HG02571 (cell line): ENCODE measurements around the gene USH1C.

ENCODE experiments used
- ATAC-seq: cut with Tn5 transposase; IDR thresholded peaks from one replicate; pipeline ENCODE4 v1.9.1; 2021; ENCODE audit warnings: mild to moderate bottlenecking, moderate library complexity; ENCODE audit not compliant: unreplicated experiment

USH1C gene

GRCh38 chr11:17510507-17511206 lies 33.6 kb downstream of the USH1C start:
- no peak for ATAC-seq

GRCh38 chr11:17508791-17509190 lies 35.4 kb downstream of the USH1C start:
- no peak for ATAC-seq

GRCh38 chr11:17508306-17508705 lies 35.9 kb downstream of the USH1C start:
- ATAC-seq = no peak

GRCh38 chr11:17507773-17508172 lies 36.4 kb downstream of the USH1C start:
- ATAC-seq = no peak

GRCh38 chr11:17506942-17507341 lies 37.3 kb downstream of the USH1C start:
- ATAC-seq = peak; percentile 68

- ATAC-seq = no peak
These were observed 37.9 kb downstream of the USH1C start for GRCh38 chr11:17506314-17506713.

- no peak for ATAC-seq
These were observed 39.1 kb downstream of the USH1C start for GRCh38 chr11:17505146-17505545.

GRCh38 chr11:17504330-17505107 lies 39.7 kb downstream of the USH1C start:
- ATAC-seq = no peak

- ATAC-seq = no peak
These were observed 41.6 kb downstream of the USH1C start for GRCh38 chr11:17502630-17503029.

GRCh38 chr11:17500673-17501072 lies 43.5 kb downstream of the USH1C start:
- no peak for ATAC-seq

GRCh38 chr11:17498475-17498874 lies 45.7 kb downstream of the USH1C start:
- no peak for ATAC-seq

GRCh38 chr11:17498058-17498457 lies 46.2 kb downstream of the USH1C start:
- ATAC-seq = no peak

- no peak for ATAC-seq
These were observed 47.8 kb downstream of the USH1C start for GRCh38 chr11:17496406-17496805.

GRCh38 chr11:17494019-17494418 lies 50.2 kb downstream of the USH1C start:
- ATAC-seq = no peak

- no peak for ATAC-seq
These were observed 53.3 kb downstream of the USH1C start for GRCh38 chr11:17490938-17491337.

- ATAC-seq = no peak
These were observed 54.0 kb downstream of the USH1C start for GRCh38 chr11:17490232-17490631.

- ATAC-seq = no peak
These were observed 54.5 kb downstream of the USH1C start for GRCh38 chr11:17489751-17490150.

- no peak for ATAC-seq
These were observed 55.7 kb downstream of the USH1C start for GRCh38 chr11:17488563-17488962.

- no peak for ATAC-seq
These were observed 57.6 kb downstream of the USH1C start for GRCh38 chr11:17486646-17487045.

GRCh38 chr11:17483505-17483904 lies 60.7 kb downstream of the USH1C start:
- no peak for ATAC-seq

- no peak for ATAC-seq
These were observed 62.3 kb downstream of the USH1C start for GRCh38 chr11:17481905-17482304.
